OCI-LY7 (cell line): ENCODE data around the gene OR2V2. TPM values are rescaled to one million over a fixed set of nuclear protein-coding genes. Genes with fewer than 3 reads are reported as not detected.

Source experiments
- BruUV-seq: library from RNA; stranded (reverse); fragments of 400-500 nt; replicated peaks from 2 replicates; lab custom pipeline; 2021; lab: Mats Ljungman, UMichigan
- CTCF ChIA-PET: fragments of 300-600 bp; sonication (Branson Sonifier 250); formaldehyde crosslinking; loops from one replicate; lab custom pipeline; 2022; ENCODE audit warnings: antibody characterized with exemption; ENCODE audit not compliant: unreplicated experiment; lab: Charles Lee
- POLR2A ChIA-PET: fragments of 300-600 bp; sonication (Branson Sonifier 250); formaldehyde crosslinking; loops from one replicate; lab custom pipeline; 2022; ENCODE audit warnings: antibody characterized with exemption; lab: Charles Lee
- DNase-seq: peaks from one replicate; pipeline ENCODE4 v3.0.0-alpha.2; 2015; ENCODE audit warnings: low spot score
- H2AFZ ChIP-seq: fragments of 200-600 bp; sonication (generic), shearing (Covaris generic); 2 replicates; pipeline ENCODE4 v1.6.1; 2014; ENCODE audit warnings: mild to moderate bottlenecking, antibody characterized with exemption, low read length, moderate library complexity
- H3K27ac ChIP-seq: fragments of 200-600 bp; sonication (generic); 2 replicates; pipeline ENCODE4 v1.5.1; 2014; ENCODE audit warnings: mixed run types, low read depth, mild to moderate bottlenecking, moderate library complexity, low read length, inconsistent platforms; ENCODE audit not compliant: poor library complexity, severe bottlenecking
- H3K36me3 ChIP-seq: fragments of 200-600 bp; sonication (generic); 2 replicates; pipeline ENCODE4 v1.6.1; 2014; ENCODE audit warnings: mild to moderate bottlenecking, antibody characterized with exemption, low read length, moderate library complexity, mixed read lengths; ENCODE audit not compliant: insufficient read depth
- H3K4me1 ChIP-seq: fragments of 200-600 bp; sonication (generic); 2 replicates; pipeline ENCODE4 v1.5.1; 2014; ENCODE audit warnings: mild to moderate bottlenecking, low read length; ENCODE audit not compliant: insufficient read depth, poor library complexity, severe bottlenecking
- H3K4me2 ChIP-seq: fragments of 200-600 bp; sonication (generic); 2 replicates; pipeline ENCODE4 v1.6.1; 2014; ENCODE audit warnings: mild to moderate bottlenecking, low read length
- H3K4me3 ChIP-seq: fragments of 200-600 bp; sonication (generic); 2 replicates; pipeline ENCODE4 v1.5.1; 2014; ENCODE audit warnings: mild to moderate bottlenecking, low read depth, low read length; ENCODE audit not compliant: poor library complexity, severe bottlenecking
- H3K79me2 ChIP-seq: fragments of 200-600 bp; sonication (generic); 2 replicates; pipeline ENCODE4 v1.6.1; 2016; ENCODE audit warnings: low read depth, mild to moderate bottlenecking, low read length, moderate library complexity, mixed read lengths; ENCODE audit not compliant: insufficient read depth
- H3K9me2 ChIP-seq: fragments of 200-600 bp; sonication (generic); 2 replicates; pipeline ENCODE4 v1.6.1; 2016; ENCODE audit warnings: mild to moderate bottlenecking, low read length, mixed read lengths; ENCODE audit not compliant: insufficient read depth
- H3K9me3 ChIP-seq: fragments of 200-600 bp; sonication (generic); 2 replicates; pipeline ENCODE4 v1.6.1; 2014; ENCODE audit warnings: mild to moderate bottlenecking, mixed run types, low read length, mixed read lengths
- H4K20me1 ChIP-seq: fragments of 200-600 bp; sonication (generic); 2 replicates; pipeline ENCODE4 v1.6.1; 2014; ENCODE audit warnings: mild to moderate bottlenecking, antibody characterized with exemption, low read length, moderate library complexity, mixed read lengths; ENCODE audit not compliant: insufficient read depth
- EZH2phosphoT487 ChIP-seq: fragments of 200-600 bp; sonication (generic); IDR thresholded peaks from 2 replicates; pipeline ENCODE4 v1.6.1; 2018; ENCODE audit warnings: low read depth, borderline replicate concordance, mild to moderate bottlenecking, mixed run types, antibody characterized with exemption, low read length, moderate library complexity, mixed read lengths
- intact Hi-C: fragments of 100-400 bp; cut with micrococcal nuclease; formaldehyde crosslinking; loops from one replicate; pipeline ENCODE4 v1.10.0; 2022; ENCODE audit not compliant: unreplicated experiment
- total RNA-seq, 2 experiments: library from RNA; depleted of rRNA in 1 of 2; stranded (reverse); fragments of >200 nt in 1 of 2; shearing (Covaris generic) in 1 of 2; gene quantifications; 2 replicates each; pipeline ENCODE4 v1.2.3, GENCODE V29; 2014 to 2022
- TF ChIP-seq, protein P1 (sequence below): fragments of 200-600 bp; sonication (generic); conservative IDR thresholded peaks from 2 replicates; pipeline ENCODE4 v1.5.1; 2014; ENCODE audit warnings: mild to moderate bottlenecking, antibody characterized with exemption, low read length, moderate library complexity, mixed read lengths

OR2V2 gene
- total RNA-seq, 2 experiments from 2014 or later: 0.06 TPM; not detected in 1

DNA sequence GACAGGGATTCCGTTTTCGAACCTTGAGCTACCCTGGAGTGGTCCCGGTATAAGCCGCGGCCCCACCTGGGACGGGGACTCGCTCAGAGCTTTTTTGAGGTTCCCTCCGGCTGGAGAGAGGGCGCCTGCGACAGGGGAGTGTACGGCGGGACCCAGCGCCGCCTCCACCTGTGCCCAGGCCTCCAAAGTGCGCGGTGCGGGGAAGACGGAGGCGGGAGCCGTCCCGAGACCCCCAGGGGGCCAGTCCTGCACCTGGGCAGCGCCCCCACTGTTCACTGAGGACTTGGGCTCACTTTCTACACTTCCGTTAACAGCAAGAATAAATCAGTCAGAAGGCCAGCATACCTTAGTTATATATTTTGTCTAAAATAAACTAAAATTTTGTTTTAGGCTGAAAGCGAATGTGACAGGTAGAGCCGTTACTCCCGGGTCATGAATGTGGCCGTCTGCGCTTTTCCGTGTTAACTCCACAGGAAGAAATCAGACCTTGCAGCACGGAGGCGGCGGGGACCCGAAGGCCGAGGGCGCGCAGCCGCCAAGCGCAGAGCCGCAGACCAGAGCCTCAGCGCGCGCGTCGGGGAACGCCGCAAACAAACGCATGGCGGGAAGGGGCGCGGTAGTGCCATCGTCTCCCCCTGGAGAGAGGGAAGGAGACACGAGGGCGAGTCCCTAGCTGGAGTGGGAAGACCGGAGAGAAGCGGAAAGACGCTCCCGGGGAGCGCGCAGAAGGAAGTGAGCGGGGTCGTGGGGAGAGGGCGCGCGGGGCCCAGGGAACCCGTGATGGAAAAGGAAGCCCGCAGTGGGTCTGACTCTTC lies 43.5 kb downstream of the OR2V2 start:
- Histone ChIP-seq H3K4me1 (peaks cover 27% of the 10 kb centered on the region), H4K20me1 (no peaks in the 10 kb centered on the region), H2AFZ (peak overlapping the region; percentile 75), H3K27ac (peak overlapping the region; percentile 82), H3K4me3 (peak overlapping the region; percentile 69), H3K9me2 (no peaks in the 10 kb centered on the region), H3K36me3 (no peaks in the 10 kb centered on the region), H3K79me2 (peaks cover 8% of the 10 kb centered on the region; the same call in 1 of the 2 replicates), H3K4me2 (peak overlapping the region; percentile 85), H3K9me3 (no peaks in the 10 kb centered on the region)
- POLR2A ChIA-PET: interaction anchor here (0.6 to 3.3 kb wide), 15 partner anchors 11 to 370 kb away, joined by 3 to 25 read pairs (median 5); partner anchors contain the start of genes TRIM41 and TRIM52
- no TSS peak for BruUV-seq
- TF ChIP-seq, protein P1, sequence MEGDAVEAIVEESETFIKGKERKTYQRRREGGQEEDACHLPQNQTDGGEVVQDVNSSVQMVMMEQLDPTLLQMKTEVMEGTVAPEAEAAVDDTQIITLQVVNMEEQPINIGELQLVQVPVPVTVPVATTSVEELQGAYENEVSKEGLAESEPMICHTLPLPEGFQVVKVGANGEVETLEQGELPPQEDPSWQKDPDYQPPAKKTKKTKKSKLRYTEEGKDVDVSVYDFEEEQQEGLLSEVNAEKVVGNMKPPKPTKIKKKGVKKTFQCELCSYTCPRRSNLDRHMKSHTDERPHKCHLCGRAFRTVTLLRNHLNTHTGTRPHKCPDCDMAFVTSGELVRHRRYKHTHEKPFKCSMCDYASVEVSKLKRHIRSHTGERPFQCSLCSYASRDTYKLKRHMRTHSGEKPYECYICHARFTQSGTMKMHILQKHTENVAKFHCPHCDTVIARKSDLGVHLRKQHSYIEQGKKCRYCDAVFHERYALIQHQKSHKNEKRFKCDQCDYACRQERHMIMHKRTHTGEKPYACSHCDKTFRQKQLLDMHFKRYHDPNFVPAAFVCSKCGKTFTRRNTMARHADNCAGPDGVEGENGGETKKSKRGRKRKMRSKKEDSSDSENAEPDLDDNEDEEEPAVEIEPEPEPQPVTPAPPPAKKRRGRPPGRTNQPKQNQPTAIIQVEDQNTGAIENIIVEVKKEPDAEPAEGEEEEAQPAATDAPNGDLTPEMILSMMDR: peak; percentile 83
- TF ChIP-seq EZH2phosphoT487: no peak
- DNase-seq: peak; percentile 77
- CTCF ChIA-PET: interaction anchor here (1.0 kb wide), 1 partner anchor 27 kb away, joined by 3 read pairs; no protein-coding TSS in a partner anchor
- intact Hi-C loops: loop anchor here (1.0 kb wide), 3 partner anchors 16 to 32 kb away; partner anchors contain the start of gene TRIM41

DNA sequence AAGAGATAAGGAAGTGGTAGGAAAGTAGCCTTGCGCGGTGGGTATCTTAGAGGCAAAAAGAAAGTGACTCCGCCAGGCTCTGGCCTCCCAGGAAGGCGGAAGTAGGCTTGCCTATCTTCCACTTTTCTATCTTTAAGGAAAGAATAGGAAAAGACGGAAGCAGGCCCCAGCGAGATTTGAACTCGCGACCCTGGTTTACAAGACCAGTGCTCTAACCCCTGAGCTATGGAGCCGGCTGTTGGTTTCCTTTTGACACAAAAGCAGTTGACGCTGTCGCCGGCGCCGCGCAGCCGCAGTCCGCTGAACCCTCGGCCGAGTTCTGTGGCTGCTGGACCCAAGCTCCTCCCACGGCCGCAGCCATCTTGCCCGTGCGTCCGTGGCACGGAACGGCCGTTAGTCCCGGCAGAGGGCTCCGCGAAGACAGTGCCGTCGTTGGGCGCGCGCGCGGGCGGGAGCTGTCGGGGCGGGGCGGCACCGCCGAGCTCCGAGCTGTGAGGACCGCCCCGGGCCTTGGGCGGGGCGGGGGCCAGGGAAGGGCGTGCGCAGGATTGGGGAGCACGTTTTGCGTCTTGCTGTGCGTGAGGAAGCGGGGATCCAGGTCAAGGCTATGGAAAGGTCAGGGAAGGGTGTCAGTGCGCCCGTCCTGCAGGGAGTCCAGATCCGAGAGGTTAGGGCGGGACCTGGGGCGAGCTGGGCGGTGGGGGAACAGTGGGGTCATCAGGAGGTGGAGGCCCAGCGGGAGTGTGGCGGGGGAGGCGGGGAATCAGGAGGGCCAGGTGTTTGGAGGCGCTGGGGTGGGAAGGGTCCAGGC lies 44.3 kb downstream of the OR2V2 start:
- Histone ChIP-seq H3K27ac (peak overlapping the region; percentile 82), H2AFZ (peak overlapping the region; percentile 75), H4K20me1 (no peaks in the 10 kb centered on the region), H3K9me2 (no peaks in the 10 kb centered on the region), H3K4me2 (peak overlapping the region; percentile 94), H3K4me1 (peaks cover 25% of the 10 kb centered on the region), H3K4me3 (peak overlapping the region; percentile 69), H3K36me3 (no peaks in the 10 kb centered on the region), H3K9me3 (no peaks in the 10 kb centered on the region), H3K79me2 (peaks cover 8% of the 10 kb centered on the region; the same call in 1 of the 2 replicates)
- BruUV-seq: no TSS peak
- DNase-seq: peak; percentile 96
- CTCF ChIA-PET: interaction anchor here (1.0 kb wide), 1 partner anchor 11 kb away, joined by 4 read pairs; no protein-coding TSS in a partner anchor
- intact Hi-C loops: loop anchor here (1.0 kb wide), 3 partner anchors 16 to 32 kb away; partner anchors contain the start of gene TRIM41
- POLR2A ChIA-PET: interaction anchor here (0.6 to 3.3 kb wide), 13 partner anchors 16 to 374 kb away, joined by 3 to 25 read pairs (median 5); partner anchors contain the start of genes TRIM41 and TRIM52
- TF ChIP-seq EZH2phosphoT487: no peak
- TF ChIP-seq, protein P1: no peak
